ENCODE results near the gene NLRC5.

DNA sequence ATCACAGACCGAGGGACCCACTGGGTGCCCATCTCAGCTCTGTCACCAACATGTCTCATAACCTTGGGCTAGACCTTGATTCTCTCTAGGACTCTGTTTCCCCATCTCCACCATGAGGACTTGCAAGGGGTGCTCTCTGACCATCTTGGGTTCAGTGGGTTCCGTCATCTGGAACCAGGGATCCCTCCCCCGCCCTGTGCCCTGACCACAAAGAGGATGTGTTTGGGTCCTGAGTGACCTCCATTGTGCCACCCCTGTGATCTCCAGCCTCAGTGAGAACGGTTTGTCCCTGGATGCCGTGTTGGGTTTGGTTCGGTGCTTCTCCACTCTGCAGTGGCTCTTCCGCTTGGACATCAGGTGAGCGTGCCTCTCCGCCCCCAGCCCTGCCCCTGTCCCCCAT, 53.9 kb downstream of the NLRC5 start:
- TF ChIP-seq, protein P1, sequence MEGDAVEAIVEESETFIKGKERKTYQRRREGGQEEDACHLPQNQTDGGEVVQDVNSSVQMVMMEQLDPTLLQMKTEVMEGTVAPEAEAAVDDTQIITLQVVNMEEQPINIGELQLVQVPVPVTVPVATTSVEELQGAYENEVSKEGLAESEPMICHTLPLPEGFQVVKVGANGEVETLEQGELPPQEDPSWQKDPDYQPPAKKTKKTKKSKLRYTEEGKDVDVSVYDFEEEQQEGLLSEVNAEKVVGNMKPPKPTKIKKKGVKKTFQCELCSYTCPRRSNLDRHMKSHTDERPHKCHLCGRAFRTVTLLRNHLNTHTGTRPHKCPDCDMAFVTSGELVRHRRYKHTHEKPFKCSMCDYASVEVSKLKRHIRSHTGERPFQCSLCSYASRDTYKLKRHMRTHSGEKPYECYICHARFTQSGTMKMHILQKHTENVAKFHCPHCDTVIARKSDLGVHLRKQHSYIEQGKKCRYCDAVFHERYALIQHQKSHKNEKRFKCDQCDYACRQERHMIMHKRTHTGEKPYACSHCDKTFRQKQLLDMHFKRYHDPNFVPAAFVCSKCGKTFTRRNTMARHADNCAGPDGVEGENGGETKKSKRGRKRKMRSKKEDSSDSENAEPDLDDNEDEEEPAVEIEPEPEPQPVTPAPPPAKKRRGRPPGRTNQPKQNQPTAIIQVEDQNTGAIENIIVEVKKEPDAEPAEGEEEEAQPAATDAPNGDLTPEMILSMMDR (IDR thresholded peaks at IDR 0.05; ENCODE audit: insufficient read depth, low read length, poor library complexity, severe bottlenecking) = no peak
- no peak for TF ChIP-seq EZH2phosphoT487 (conservative IDR thresholded peaks at IDR 0.05; ENCODE audit: low read length)
